OCI-LY1 (cell line): ENCODE measurements around the gene OMP.

Experiments
- H2AFZ ChIP-seq: fragments of 200-600 bp; sonication (generic), shearing (Covaris generic); 2 replicates; pipeline ENCODE4 v1.6.0; 2014; ENCODE audit warnings: antibody characterized with exemption, mild to moderate bottlenecking, low read length
- H3F3A ChIP-seq: fragments of 200-600 bp; sonication (generic), shearing (Covaris generic); 2 replicates; pipeline ENCODE4 v1.6.0; 2014; ENCODE audit warnings: mild to moderate bottlenecking, antibody characterized with exemption, low read length, moderate library complexity; ENCODE audit not compliant: insufficient read depth
- H3K27ac ChIP-seq: fragments of 200-600 bp; sonication (generic); 2 replicates; pipeline ENCODE4 v1.5.1; 2014; ENCODE audit warnings: low read length, mixed run types, mild to moderate bottlenecking, low read depth; ENCODE audit not compliant: poor library complexity, severe bottlenecking
- H3K27me3 ChIP-seq: fragments of 200-600 bp; sonication (generic); 2 replicates; pipeline ENCODE4 v1.6.0; 2014; ENCODE audit warnings: antibody characterized with exemption, mild to moderate bottlenecking, low read length, moderate library complexity; ENCODE audit not compliant: insufficient read depth
- H3K36me3 ChIP-seq: fragments of 200-600 bp; sonication (generic); 2 replicates; pipeline ENCODE4 v1.6.1; 2014; ENCODE audit warnings: mild to moderate bottlenecking, antibody characterized with exemption, low read length, moderate library complexity, mixed read lengths; ENCODE audit not compliant: insufficient read depth
- H3K4me1 ChIP-seq: fragments of 200-600 bp; sonication (generic); 2 replicates; pipeline ENCODE4 v1.5.1; 2014; ENCODE audit warnings: mild to moderate bottlenecking, low read length, moderate library complexity; ENCODE audit not compliant: insufficient read depth, severe bottlenecking
- H3K4me2 ChIP-seq: fragments of 200-600 bp; sonication (generic), shearing (Covaris generic); 2 replicates; pipeline ENCODE4 v1.6.1; 2014; ENCODE audit warnings: low read length
- H3K4me3 ChIP-seq: fragments of 200-600 bp; sonication (generic); 2 replicates; pipeline ENCODE4 v1.5.1; 2014; ENCODE audit warnings: low read length, low read depth, mild to moderate bottlenecking, mixed read lengths; ENCODE audit not compliant: poor library complexity, severe bottlenecking
- H3K79me2 ChIP-seq: fragments of 200-600 bp; shearing (Covaris generic); 2 replicates; pipeline ENCODE4 v1.6.1; 2016; ENCODE audit warnings: mixed run types, low read length, mixed read lengths; ENCODE audit not compliant: insufficient read depth
- H3K9ac ChIP-seq: fragments of 200-600 bp; sonication (generic), shearing (Covaris generic); 2 replicates; pipeline ENCODE4 v1.6.1; 2014; ENCODE audit warnings: mild to moderate bottlenecking, low read length, mixed read lengths
- H3K9me2 ChIP-seq: fragments of 200-600 bp; sonication (generic), shearing (Covaris generic); 2 replicates; pipeline ENCODE4 v1.6.1; 2014; ENCODE audit warnings: low read depth, mild to moderate bottlenecking, low read length, mixed read lengths
- H3K9me3 ChIP-seq: fragments of 200-600 bp; shearing (Covaris generic); 2 replicates; pipeline ENCODE4 v1.6.1; 2014; ENCODE audit warnings: low read length, mixed read lengths
- H4K20me1 ChIP-seq: fragments of 200-600 bp; sonication (generic), shearing (Covaris generic); 2 replicates; pipeline ENCODE4 v1.6.0; 2016; ENCODE audit warnings: mild to moderate bottlenecking, low read length; ENCODE audit not compliant: insufficient read depth
- CTCF ChIP-seq: fragments of 200-600 bp; sonication (generic), shearing (Covaris generic); IDR thresholded peaks from 2 replicates; pipeline ENCODE4 v1.5.1; 2017; ENCODE audit warnings: mild to moderate bottlenecking, antibody characterized with exemption, low read length, moderate library complexity, mixed read lengths
- EZH2 ChIP-seq: fragments of 200-600 bp; sonication (generic), shearing (Covaris generic); IDR thresholded peaks from 2 replicates; pipeline ENCODE4 v1.8.0; 2017; ENCODE audit warnings: borderline replicate concordance, mixed run types, mild to moderate bottlenecking, antibody characterized with exemption, low read length, moderate library complexity, mixed read lengths

The OMP gene

GRCh38 chr11:77142091-77142975, 39.7 kb downstream of the OMP start:
- Histone ChIP-seq H3K36me3 (no peaks in the 10 kb centered on the region), H3K9ac (no peak overlapping the region), H3K4me2 (no peak overlapping the region), H3K27ac (no peak overlapping the region), H3K9me2 (no peaks in the 10 kb centered on the region), H3F3A (no peaks in the 10 kb centered on the region), H3K79me2 (no peaks in the 10 kb centered on the region), H3K4me1 (no peaks in the 10 kb centered on the region), H3K27me3 (no peaks in the 10 kb centered on the region), H3K9me3 (no peaks in the 10 kb centered on the region), H3K4me3 (no peak overlapping the region), H4K20me1 (no peaks in the 10 kb centered on the region), H2AFZ (no peak overlapping the region)
- TF ChIP-seq CTCF = no peak

GRCh38 chr11:77143405-77144020, 40.9 kb downstream of the OMP start:
- Histone ChIP-seq H3K36me3 (no peaks in the 10 kb centered on the region), H3K79me2 (no peaks in the 10 kb centered on the region), H3K27me3 (no peaks in the 10 kb centered on the region), H3K4me1 (no peaks in the 10 kb centered on the region), H3K9me2 (no peaks in the 10 kb centered on the region), H3F3A (no peaks in the 10 kb centered on the region), H3K27ac (no peak overlapping the region), H3K4me3 (no peak overlapping the region), H3K4me2 (no peak overlapping the region), H3K9me3 (no peaks in the 10 kb centered on the region), H3K9ac (no peak overlapping the region), H4K20me1 (no peaks in the 10 kb centered on the region), H2AFZ (no peak overlapping the region)
- TF ChIP-seq EZH2 (no peak), CTCF (no peak)

GRCh38 chr11:77144196-77144856, 41.7 kb downstream of the OMP start:
- Histone ChIP-seq H3K36me3 (no peaks in the 10 kb centered on the region), H3K9ac (no peak overlapping the region), H3K79me2 (no peaks in the 10 kb centered on the region), H3K4me2 (no peak overlapping the region), H3K4me3 (no peak overlapping the region), H3K9me3 (no peaks in the 10 kb centered on the region), H3K4me1 (no peaks in the 10 kb centered on the region), H2AFZ (no peak overlapping the region), H3K27ac (no peak overlapping the region), H3K27me3 (no peaks in the 10 kb centered on the region), H3K9me2 (no peaks in the 10 kb centered on the region), H3F3A (no peaks in the 10 kb centered on the region), H4K20me1 (no peaks in the 10 kb centered on the region)
- no peak for TF ChIP-seq CTCF
- TF ChIP-seq EZH2 = no peak
